GM23248 (cell line): Measurements from ENCODE around the gene WWOX. TPM values are rescaled to one million over a fixed set of nuclear protein-coding genes. Genes with fewer than 3 reads are reported as not detected.
A peak's percentile ranks its signal among the peaks of the same experiment; 100 is the strongest.

Experiments used
- DNase-seq: peaks from one replicate; pipeline ENCODE4 v3.0.0-alpha.2; 2015
- H2AFZ ChIP-seq: fragments of 200-600 bp; sonication (generic); 2 replicates; pipeline ENCODE4 v1.6.1; 2016; ENCODE audit warnings: antibody characterized with exemption
- H3F3A ChIP-seq: fragments of 200-600 bp; sonication (generic); 2 replicates; pipeline ENCODE4 v1.6.1; 2016; ENCODE audit warnings: mild to moderate bottlenecking, antibody characterized with exemption, mixed run types; ENCODE audit not compliant: insufficient read depth
- H3K27ac ChIP-seq: fragments of 200-600 bp; sonication (generic); 2 replicates; pipeline ENCODE4 v1.5.1; 2016; ENCODE audit warnings: mild to moderate bottlenecking
- H3K27me3 ChIP-seq: fragments of 200-600 bp; sonication (generic); replicated peaks from 2 replicates; pipeline ENCODE4 v1.6.1; 2016; ENCODE audit warnings: mild to moderate bottlenecking; ENCODE audit not compliant: insufficient read depth
- H3K36me3 ChIP-seq: fragments of 200-600 bp; sonication (generic); 2 replicates; pipeline ENCODE4 v1.6.1; 2016; ENCODE audit warnings: low read depth, mild to moderate bottlenecking
- H3K4me1 ChIP-seq: fragments of 200-600 bp; sonication (generic); 2 replicates; pipeline ENCODE4 v1.6.1; 2016; ENCODE audit warnings: mild to moderate bottlenecking; ENCODE audit not compliant: insufficient read depth
- H3K4me2 ChIP-seq: fragments of 200-600 bp; sonication (generic); one replicate; pipeline ENCODE4 v1.6.1; 2016; ENCODE audit warnings: mild to moderate bottlenecking; ENCODE audit not compliant: unreplicated experiment
- H3K4me3 ChIP-seq: fragments of 200-600 bp; sonication (generic); 2 replicates; pipeline ENCODE4 v1.5.1; 2016; ENCODE audit warnings: mild to moderate bottlenecking
- H3K79me2 ChIP-seq: fragments of 200-600 bp; sonication (generic); 2 replicates; pipeline ENCODE4 v1.6.1; 2016; ENCODE audit warnings: mild to moderate bottlenecking; ENCODE audit not compliant: insufficient read depth
- H3K9ac ChIP-seq: fragments of 200-600 bp; sonication (generic); 2 replicates; pipeline ENCODE4 v1.6.1; 2016; ENCODE audit warnings: mild to moderate bottlenecking
- H3K9me2 ChIP-seq: fragments of 200-600 bp; sonication (generic); 2 replicates; pipeline ENCODE4 v1.6.1; 2016; ENCODE audit warnings: mixed run types, mild to moderate bottlenecking, moderate library complexity; ENCODE audit not compliant: insufficient read depth
- H3K9me3 ChIP-seq: fragments of 200-600 bp; sonication (generic); one replicate; pipeline ENCODE4 v1.6.1; 2017; ENCODE audit warnings: low read depth
- H4K20me1 ChIP-seq: fragments of 200-600 bp; sonication (generic); 2 replicates; pipeline ENCODE4 v1.6.0; 2016; ENCODE audit not compliant: insufficient read depth
- EZH2 ChIP-seq: fragments of 200-600 bp; sonication (generic); IDR thresholded peaks from 2 replicates; pipeline ENCODE4 v1.6.1; 2018; ENCODE audit warnings: antibody characterized with exemption, mild to moderate bottlenecking; ENCODE audit not compliant: insufficient read depth, poor library complexity, severe bottlenecking
- EZH2phosphoT487 ChIP-seq: fragments of 200-600 bp; sonication (generic); IDR thresholded peaks from 2 replicates; pipeline ENCODE4 v1.6.1; 2018; ENCODE audit warnings: antibody characterized with exemption, moderate library complexity, mild to moderate bottlenecking, low read depth; ENCODE audit not compliant: insufficient read depth
- WGBS, 2 experiments: methylation state at CpG; one replicate each; pipeline ENCODE4 v1.1.6; 2015 to 2017; ENCODE audit warnings: low lambda C conversion rate in 2 of 2, low coverage in 1 of 2; ENCODE audit errors: missing lambda C conversion rate in 2 of 2; 5-methylcytosine and 5-hydroxymethylcytosine counted together
- in situ Hi-C: fragments of 300-500 bp; cut with MboI; formaldehyde crosslinking; loops from 2 replicates; pipeline ENCODE4 v1.15.0; 2020
- polyA plus RNA-seq: library from polyadenylated mRNA; unstranded; fragments of >200 nt; fragmentation: Nextera tagmentation; extraction: Ambion mirVana; gene quantifications from 2 replicates; pipeline ENCODE4 v1.2.1, GENCODE V29; 2016
- total RNA-seq: library from RNA; depleted of rRNA; stranded (reverse); fragments of >200 nt; shearing (Covaris generic); gene quantifications from 2 replicates; pipeline ENCODE4 v1.2.3, GENCODE V29; 2014

The WWOX gene
- total and polyA plus RNA-seq, 2 experiments from 2014 or later, result 4.5 to 6.6 TPM

GRCh38 chr16:78437352-78437968, 338.0 kb downstream of the WWOX start:
- Histone ChIP-seq H3K27me3 (no peaks in the 10 kb centered on the region), H3K9me2 (no peaks in the 10 kb centered on the region), H4K20me1 (no peaks in the 10 kb centered on the region), H3F3A (no peaks in the 10 kb centered on the region), H3K27ac (no peak overlapping the region), H3K4me3 (no peak overlapping the region), H3K9ac (no peak overlapping the region), H3K9me3 (no peaks in the 10 kb centered on the region), H3K79me2 (no peaks in the 10 kb centered on the region), H3K36me3 (no peaks in the 10 kb centered on the region), H2AFZ (no peak overlapping the region), H3K4me2 (no peak overlapping the region), H3K4me1 (no peaks in the 10 kb centered on the region)
- peak; percentile 42 for DNase-seq
- in situ Hi-C loops, result no loop called here
- no peak for TF ChIP-seq EZH2phosphoT487
- TF ChIP-seq EZH2, result no peak
- WGBS, 2 experiments, result 39% methylated on average over 6 of the region's 6 CpGs

- TF ChIP-seq EZH2phosphoT487, result no peak
- no peak for TF ChIP-seq EZH2
- no peaks in the 10 kb centered on the region for H3K36me3 ChIP-seq
- H3K4me3 ChIP-seq, result no peak overlapping the region
- no peaks in the 10 kb centered on the region for H3K4me1 ChIP-seq
- no peaks in the 10 kb centered on the region for H3K9me2 ChIP-seq
- no peaks in the 10 kb centered on the region for H3K9me3 ChIP-seq
- H3K27me3 ChIP-seq, result no peaks in the 10 kb centered on the region
- no peak overlapping the region for H2AFZ ChIP-seq
- no peaks in the 10 kb centered on the region for H4K20me1 ChIP-seq
- WGBS, 2 experiments, result 53 to 60% methylated on average over 4 of the region's 4 CpGs
- no peak overlapping the region for H3K27ac ChIP-seq
- DNase-seq, result no peak
- H3K9ac ChIP-seq, result no peak overlapping the region
- H3F3A ChIP-seq, result no peaks in the 10 kb centered on the region
- no peaks in the 10 kb centered on the region for H3K79me2 ChIP-seq
- in situ Hi-C loops, result no loop called here
- no peak overlapping the region for H3K4me2 ChIP-seq
Observed at GRCh38 chr16:78438219-78438618, 338.8 kb downstream of the WWOX start.

DNA sequence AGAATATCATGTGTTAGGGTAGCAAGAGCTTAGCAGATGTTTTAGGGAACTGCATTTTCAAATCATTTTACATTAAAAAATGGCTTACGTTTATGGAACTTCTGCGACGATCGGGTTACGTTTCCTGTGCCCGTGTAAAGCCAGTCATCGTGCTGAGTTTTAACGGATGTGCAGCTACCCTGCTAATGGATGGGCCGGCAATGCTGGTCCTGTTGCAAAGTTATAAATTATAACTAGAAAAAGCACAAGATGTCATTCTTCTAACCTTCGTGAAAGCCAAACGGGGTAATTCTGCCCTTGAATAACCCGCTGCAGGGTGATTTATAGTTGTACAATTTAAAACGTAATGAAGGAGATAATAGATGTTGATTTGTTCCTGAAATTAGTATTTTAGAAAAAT, 339.2 kb downstream of the WWOX start:
- 77 to 80% methylated on average over 13 of the region's 13 CpGs for WGBS, 2 experiments
- H2AFZ ChIP-seq, result no peak overlapping the region
- in situ Hi-C loops, result no loop called here
- no peak overlapping the region for H3K9ac ChIP-seq
- DNase-seq, result no peak
- no peak overlapping the region for H3K4me2 ChIP-seq
- H3K4me1 ChIP-seq, result no peaks in the 10 kb centered on the region
- H3F3A ChIP-seq, result no peaks in the 10 kb centered on the region
- H3K27me3 ChIP-seq, result no peaks in the 10 kb centered on the region
- TF ChIP-seq EZH2, result no peak
- TF ChIP-seq EZH2phosphoT487, result no peak
- H3K9me2 ChIP-seq, result no peaks in the 10 kb centered on the region
- H3K79me2 ChIP-seq, result no peaks in the 10 kb centered on the region
- no peaks in the 10 kb centered on the region for H3K9me3 ChIP-seq
- H4K20me1 ChIP-seq, result no peaks in the 10 kb centered on the region
- H3K27ac ChIP-seq, result no peak overlapping the region
- H3K36me3 ChIP-seq, result no peaks in the 10 kb centered on the region
- no peak overlapping the region for H3K4me3 ChIP-seq

DNA sequence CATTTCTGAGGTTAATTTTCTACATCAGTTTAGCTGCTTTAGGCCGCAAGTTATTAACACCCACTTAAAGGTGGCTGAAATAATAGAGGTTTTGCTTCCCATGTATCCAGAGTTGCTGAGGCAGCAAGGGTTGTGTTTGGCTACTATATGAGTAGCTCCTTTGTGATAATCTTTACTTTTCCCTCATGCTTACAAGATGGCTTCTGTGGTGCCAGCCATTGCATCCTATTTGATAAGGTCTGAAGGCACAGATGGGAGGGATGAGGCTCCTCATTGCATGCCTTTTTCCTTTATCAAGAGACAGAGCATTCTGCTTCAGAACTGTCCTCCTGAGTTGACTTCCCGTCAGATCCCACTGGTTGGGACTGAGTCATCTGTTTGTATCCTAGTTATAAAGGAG, 340.2 kb downstream of the WWOX start:
- H3K4me2 ChIP-seq, result no peak overlapping the region
- WGBS, 2 experiments, result 76% methylated on average over 2 of the region's 2 CpGs
- H2AFZ ChIP-seq, result no peak overlapping the region
- H3K9ac ChIP-seq, result no peak overlapping the region
- no peaks in the 10 kb centered on the region for H3K27me3 ChIP-seq
- H3K4me3 ChIP-seq, result no peak overlapping the region
- no peaks in the 10 kb centered on the region for H3K9me2 ChIP-seq
- TF ChIP-seq EZH2 (no peak), EZH2phosphoT487 (no peak)
- no peaks in the 10 kb centered on the region for H3K79me2 ChIP-seq
- H4K20me1 ChIP-seq, result no peaks in the 10 kb centered on the region
- no peaks in the 10 kb centered on the region for H3K4me1 ChIP-seq
- no peak for DNase-seq
- no peaks in the 10 kb centered on the region for H3K36me3 ChIP-seq
- in situ Hi-C loops, result no loop called here
- no peaks in the 10 kb centered on the region for H3F3A ChIP-seq
- H3K27ac ChIP-seq, result no peak overlapping the region
- H3K9me3 ChIP-seq, result no peaks in the 10 kb centered on the region

DNA sequence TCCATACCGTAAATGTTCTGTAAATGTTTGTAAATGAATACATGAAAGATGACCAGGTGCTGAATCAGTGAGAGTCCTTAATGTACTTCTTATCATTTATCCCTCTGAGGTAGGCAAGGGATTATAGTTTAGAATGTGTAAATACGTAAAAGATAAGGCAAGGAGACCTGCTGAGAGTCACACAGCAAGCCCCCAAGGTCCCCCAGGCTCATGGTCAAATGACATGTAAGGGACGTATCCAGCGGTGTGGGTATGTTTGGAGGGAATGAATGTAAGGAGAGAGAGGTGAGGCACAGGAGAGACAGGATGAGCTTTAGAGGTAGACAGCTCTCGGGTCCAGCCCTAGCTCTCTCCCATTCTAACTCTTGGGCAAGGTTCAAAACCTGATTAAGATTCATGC, 341.8 kb downstream of the WWOX start:
- Histone ChIP-seq H3K27ac (no peak overlapping the region), H3K4me3 (no peak overlapping the region), H3K79me2 (no peaks in the 10 kb centered on the region), H3K27me3 (no peaks in the 10 kb centered on the region), H3K9ac (no peak overlapping the region), H3K4me1 (no peaks in the 10 kb centered on the region), H3K36me3 (no peaks in the 10 kb centered on the region), H3K4me2 (no peak overlapping the region), H2AFZ (no peak overlapping the region), H3F3A (no peaks in the 10 kb centered on the region), H3K9me2 (no peaks in the 10 kb centered on the region), H3K9me3 (no peaks in the 10 kb centered on the region), H4K20me1 (no peaks in the 10 kb centered on the region)
- DNase-seq, result no peak
- 68 to 75% methylated on average over 5 of the region's 5 CpGs for WGBS, 2 experiments
- in situ Hi-C loops, result no loop called here
- TF ChIP-seq EZH2phosphoT487, result no peak
- no peak for TF ChIP-seq EZH2
